ENCODE measurements around the gene CHST12.

Gene CHST12

DNA sequence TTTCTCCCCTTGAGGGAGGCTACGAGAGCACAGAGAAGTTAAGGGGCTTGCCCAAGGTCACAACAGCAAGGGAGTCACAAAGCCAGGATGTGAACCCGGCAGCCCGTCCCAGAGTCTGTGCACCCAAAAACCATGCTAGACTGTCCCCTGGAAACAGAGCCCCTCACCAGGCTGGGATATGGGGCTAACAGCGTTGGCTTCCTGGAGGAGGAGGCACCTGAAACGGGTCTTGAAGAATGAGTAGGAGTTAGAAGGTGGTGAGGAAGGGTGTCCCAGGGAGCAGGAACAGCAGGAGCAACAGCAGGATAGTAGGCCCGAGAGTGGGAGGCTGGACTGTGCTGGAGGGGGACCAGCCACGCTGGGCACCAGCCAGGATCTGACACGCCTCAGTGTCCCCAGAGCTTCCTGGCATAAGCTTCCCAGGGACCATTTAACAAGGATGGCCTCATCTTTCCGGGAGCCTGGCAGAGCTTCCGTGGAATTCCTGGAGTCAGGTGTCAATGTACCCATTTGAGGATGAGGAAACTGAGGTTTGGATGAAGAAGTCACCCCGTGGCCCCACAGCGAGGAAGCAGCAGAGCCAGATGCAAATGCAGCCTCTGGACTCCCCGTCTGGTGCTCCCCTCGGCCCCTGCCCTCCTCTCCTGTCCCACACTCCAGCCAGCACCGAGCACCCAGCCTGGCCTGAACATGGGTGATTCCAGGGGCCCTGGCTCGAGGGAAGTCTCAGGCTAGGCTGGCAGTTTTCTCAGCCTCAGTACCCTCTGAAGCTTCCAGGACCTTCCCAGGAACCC is 76.1 kb downstream of the CHST12 start:
- DNase-seq (ENCODE audit: low spot score), result no peak

- DNase-seq (ENCODE audit: low spot score), result no peak
Observed at GRCh38 chr7:2480070-2480408, 76.6 kb downstream of the CHST12 start.

DNA sequence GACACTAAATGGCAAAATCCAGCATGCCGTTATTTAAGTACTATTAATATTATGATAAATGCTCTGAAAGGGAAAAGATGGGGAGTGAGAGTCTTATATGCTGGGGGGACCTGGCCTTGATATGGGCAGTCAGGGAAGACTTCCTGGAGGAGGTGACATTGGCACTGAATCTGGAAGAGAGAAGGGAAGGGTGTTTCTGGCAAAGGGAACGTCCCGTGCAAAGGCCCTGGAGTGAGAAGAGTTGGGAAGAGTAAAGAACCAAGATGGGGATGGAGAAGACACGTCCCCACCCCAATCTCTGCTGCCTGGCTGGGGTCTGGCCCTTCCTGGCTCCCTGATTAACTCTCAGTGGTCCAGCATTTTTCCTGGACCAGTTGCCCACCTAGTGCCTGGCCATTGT is 77.8 kb downstream of the CHST12 start:
- no peak for DNase-seq (ENCODE audit: low spot score)

- DNase-seq (ENCODE audit: low spot score), result no peak
Observed at GRCh38 chr7:2482725-2483451, 79.5 kb downstream of the CHST12 start.

- DNase-seq (ENCODE audit: low spot score), result no peak
Observed at GRCh38 chr7:2483494-2483893, 80.1 kb downstream of the CHST12 start.

DNA sequence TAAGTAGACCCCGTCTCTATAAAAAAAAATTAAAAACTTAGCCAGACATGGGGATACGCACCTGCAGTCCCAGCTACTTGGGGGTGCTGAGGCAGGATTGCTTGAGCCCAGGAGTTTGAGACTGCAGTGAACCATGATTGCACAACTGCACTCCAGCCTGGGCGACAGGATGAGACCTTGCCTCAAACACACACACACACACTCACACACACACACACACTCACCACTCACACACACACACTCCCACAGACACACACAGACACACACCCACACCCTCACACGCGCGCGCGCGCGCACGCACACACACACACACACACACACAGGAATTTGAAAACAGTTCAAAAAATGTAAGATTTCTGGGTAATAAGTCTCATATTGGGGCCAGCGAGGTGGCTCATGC is 81.5 kb downstream of the CHST12 start:
- DNase-seq (ENCODE audit: low spot score), result no peak

DNA sequence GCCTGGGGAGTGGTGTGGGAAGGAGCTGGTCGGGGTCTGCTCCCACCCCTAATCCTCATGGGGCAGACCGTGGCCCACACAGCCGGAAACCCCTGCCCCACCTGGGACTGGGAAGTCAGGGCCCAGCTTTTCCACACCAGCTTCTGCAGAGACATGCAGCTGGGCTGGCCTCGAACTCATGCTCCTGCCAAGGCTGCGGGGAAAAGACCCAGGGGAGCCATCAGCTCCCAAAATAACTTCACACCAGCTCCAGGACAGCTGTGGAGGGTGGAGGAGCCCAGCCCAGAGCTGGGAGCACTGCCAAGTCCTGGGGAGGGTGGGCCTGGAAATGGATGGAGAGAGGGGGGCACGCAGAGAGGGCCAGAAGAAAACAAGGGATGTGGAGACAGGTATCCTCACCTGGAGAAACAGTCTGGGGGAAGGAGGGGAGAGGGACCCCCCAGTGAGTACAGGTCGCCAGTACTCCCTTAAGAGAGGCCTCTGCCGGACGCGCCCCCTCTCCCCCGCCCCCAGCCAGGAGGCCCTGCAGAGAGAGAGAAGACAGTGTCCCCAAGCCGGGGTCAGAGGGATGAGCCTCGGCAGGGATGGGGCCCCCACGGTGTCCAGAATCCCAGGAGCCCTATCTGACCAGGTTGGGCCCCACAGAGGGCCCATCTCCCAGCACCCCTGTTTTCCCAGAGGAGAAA is 84.3 kb downstream of the CHST12 start:
- no peak for DNase-seq (ENCODE audit: low spot score)

- DNase-seq (ENCODE audit: low spot score), result no peak
Observed at GRCh38 chr7:2488272-2488645, 84.8 kb downstream of the CHST12 start.

GRCh38 chr7:2488681-2489080 is 85.3 kb downstream of the CHST12 start:
- no peak for DNase-seq (ENCODE audit: low spot score)

DNA sequence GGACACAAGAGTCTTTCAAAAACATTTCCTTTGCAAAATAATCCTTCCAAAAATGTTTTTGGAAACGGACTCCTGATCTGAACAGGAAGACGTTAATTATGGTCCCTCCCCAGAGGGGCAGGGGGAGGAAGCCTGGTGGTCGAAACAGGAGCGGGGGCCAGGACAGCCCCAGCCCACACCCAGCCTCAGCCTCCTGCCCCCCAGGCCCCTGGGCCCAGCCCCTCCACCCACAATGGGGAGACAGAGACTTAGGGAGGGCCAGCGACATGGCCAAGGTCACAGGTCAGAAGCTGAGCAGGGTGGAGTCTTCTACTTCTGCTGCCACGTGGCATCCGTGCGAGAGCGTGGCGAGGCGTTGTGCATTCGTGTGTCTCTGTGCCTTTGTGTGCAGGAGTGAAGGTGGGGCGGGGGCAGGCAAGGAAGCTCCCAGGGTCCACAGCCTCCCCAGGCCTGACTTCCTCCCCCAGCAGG is 86.8 kb downstream of the CHST12 start:
- no peak for DNase-seq (ENCODE audit: low spot score)

GRCh38 chr7:2492038-2492437 is 88.6 kb downstream of the CHST12 start:
- no peak for DNase-seq (ENCODE audit: low spot score)

GRCh38 chr7:2493205-2494164 is 90.1 kb downstream of the CHST12 start:
- DNase-seq (ENCODE audit: low spot score), result no peak

DNA sequence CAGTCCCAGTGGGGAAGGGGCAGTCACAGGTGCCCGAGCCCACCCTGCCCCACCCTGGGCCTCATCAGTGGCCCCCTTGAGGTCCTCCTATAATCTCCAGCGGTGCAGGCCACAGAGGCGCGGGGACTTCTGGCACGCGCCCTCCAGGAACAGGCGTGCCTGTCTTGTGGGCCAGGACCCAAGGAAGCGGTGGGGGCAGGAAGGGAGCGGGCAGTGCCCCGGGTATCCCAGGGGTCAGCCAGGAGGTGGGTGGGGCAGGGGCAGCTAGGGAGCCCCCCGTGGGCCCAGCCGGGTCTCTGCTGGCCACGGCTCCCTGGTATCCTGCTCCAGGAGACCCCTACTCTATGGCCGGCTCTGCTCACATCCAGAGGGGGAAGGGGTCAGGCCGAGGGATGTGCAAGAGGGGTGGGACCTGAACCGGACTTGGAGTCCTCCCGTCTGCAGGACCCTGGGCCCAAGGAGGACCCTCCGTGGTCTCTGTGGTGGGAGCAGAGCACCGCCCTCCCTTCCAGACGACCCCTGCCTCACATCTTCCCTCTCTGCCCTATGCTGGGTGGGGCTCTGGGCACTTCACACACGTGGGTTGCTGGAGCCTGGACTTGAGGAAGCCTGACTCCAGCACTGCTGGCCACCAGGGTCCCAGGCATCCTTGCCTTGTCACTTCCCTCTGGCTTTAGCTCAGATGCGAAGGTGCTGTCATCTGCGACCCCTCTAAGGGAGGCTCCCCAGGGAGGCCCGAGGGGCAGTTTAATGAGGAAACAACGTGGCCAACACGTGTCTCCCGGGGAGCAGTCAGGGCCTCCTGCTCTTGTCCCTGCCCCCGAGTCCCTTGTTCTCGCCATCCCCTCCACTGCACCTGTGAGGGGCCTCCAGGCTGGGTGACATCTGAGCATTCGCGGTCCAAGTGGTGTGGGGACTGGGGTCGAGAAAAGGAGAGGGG is 91.0 kb downstream of the CHST12 start:
- DNase-seq (ENCODE audit: low spot score), result no peak

DNA sequence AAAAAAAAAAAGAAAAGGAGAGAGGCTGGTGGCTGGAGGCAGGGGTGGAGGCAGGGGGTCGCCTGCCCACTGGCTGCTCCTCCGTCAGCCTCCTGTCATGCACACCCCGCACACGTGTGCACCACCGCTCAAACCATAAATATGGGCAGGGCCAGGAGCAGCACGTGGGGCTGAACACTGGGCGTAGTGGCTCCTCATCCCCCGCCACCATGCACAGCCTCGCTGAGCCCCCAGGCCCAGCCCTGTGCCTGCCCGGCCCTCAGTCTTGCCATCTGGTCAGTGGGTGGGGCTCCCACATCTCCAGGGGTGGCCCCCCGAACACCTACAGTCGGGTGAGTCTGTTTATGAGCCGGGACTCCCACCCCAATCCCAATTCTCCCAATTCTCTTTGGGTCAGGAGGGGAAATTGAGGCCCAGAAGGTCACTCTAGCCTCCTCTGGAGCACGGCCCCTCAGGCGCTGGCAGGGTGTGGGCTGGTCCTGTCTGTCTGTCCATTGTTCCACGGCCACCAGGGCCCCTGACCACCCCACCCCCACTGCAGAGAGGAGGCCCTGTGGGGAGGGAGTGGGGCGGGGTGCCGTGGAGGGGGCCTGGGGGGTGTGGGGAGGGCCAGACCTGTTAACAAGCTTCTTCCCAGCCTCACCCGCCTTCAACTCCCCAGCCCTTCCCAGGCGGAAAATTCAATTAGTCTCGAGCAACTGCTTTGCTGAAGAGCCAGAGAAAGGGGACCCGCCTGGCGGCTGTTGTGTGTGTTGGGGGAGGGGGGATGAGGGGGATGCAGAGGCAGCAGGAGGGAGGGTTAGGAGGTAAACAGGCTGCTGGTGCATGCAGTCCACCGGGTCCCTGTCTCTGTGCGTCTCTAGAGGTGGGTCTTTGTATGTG is 92.2 kb downstream of the CHST12 start:
- no peak for DNase-seq (ENCODE audit: low spot score)

DNA sequence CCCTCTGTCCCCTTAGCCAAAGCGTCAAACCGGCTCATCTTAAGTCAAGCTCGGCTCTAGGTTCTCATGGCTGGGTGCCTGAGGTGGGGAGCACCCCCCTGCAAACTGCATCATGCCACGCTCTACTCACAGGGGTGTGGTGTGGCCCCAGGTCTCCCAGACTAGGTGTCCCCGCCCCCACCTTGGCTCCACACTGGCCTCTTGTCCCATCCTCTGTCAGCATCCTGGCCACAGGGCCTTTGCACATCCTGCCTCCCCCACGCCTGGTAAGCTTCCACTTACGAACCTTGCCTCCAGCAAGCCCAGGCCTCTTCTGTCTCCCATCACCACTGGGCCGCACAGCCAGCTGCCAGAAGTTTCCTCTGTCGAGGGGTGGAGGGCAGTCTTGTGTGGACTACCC is 93.0 kb downstream of the CHST12 start:
- no peak for DNase-seq (ENCODE audit: low spot score)

GRCh38 chr7:2497065-2497464 is 93.7 kb downstream of the CHST12 start:
- DNase-seq (ENCODE audit: low spot score), result no peak

DNA sequence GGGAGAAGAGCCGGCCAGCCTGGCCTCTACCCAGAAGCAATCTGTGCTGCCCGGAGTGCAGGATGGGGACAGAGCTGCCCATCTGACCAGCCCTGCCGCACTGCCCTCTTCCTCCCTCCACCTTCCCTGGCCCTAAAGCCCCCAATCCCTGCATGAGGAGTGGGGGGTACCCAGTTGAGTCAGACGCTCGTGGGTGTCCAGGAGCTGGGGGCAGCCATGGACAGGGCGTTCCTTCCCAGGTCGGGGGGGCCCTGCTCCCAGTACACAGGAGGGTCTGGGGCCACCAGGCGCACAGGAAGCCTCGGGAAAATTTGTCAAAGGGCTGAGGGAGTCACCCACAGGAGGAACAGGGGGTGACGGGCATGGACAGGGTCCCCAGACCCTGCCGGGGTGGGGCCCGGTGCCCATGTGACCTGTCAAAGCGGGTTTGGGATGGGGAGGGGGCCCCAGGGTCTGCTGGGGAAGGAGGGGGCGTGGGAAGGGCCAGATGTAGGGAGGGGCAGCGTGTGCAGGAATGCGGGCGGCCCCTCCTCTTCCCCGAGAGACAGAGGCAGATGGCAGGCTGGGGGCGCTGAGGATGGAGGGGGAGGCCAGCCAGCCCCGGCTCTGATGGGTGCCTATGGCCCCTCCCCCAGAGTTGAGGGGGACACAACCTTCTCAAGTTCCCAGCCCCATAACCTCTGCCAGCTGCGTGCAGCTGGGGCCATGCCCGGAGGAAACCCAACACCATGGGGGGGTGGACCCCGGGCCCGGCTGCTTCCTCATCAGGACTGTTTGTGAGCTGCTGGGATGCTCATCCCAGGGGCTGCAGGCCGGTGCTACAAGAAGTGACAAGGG is 94.3 kb downstream of the CHST12 start:
- no peak for DNase-seq (ENCODE audit: low spot score)

Measured in AG08396 (cell line).